ENCODE data around the gene SEMA4C. TPM values are rescaled to one million over a fixed set of nuclear protein-coding genes. Genes with fewer than 3 reads are reported as not detected.

The SEMA4C gene
- total and polyA plus RNA-seq, 9 of the 15 experiments (the other 6 are each of a cell fraction or from before 2014, with no cell fraction given), result 0.32 to 59.7 (median 23.9) TPM

- TF ChIP-seq TSHZ1 (CRISPR knock-in tag; IDR thresholded peaks at IDR 0.05) (no peak), POLR2A (conservative IDR thresholded peaks at IDR 0.05) (no peak), REST (IDR thresholded peaks at IDR 0.05; ENCODE audit: borderline replicate concordance) (no peak), REST (CRISPR knock-in tag; IDR thresholded peaks at IDR 0.05; ENCODE audit: low read depth) (0 out of 2 replicates have a peak, but pooled peaks have one; percentile 19), ELF4 (CRISPR knock-in tag; IDR thresholded peaks at IDR 0.05) (no peak), POLR2AphosphoS5 (IDR thresholded peaks at IDR 0.05; ENCODE audit: control insufficient read depth, insufficient read depth, low read depth, low read length) (no peak), ZNF551 (CRISPR knock-in tag; IDR thresholded peaks at IDR 0.05) (no peak), MTA1 (IDR thresholded peaks at IDR 0.05; ENCODE audit: borderline replicate concordance) (no peak), PHF21A (IDR thresholded peaks at IDR 0.05; ENCODE audit: borderline replicate concordance, low read depth) (peak; percentile 71; the same call in 1 of the 2 replicates), E2F4 (CRISPR knock-in tag; IDR thresholded peaks at IDR 0.05; ENCODE audit: low read depth) (no peak), BRD9 (IDR thresholded peaks at IDR 0.05; ENCODE audit: low read depth, partially characterized antibody) (no peak), HDAC2 (IDR thresholded peaks at IDR 0.05) (peak; percentile 57; the same call in 1 of the 2 replicates), RAD51 (IDR thresholded peaks at IDR 0.05; ENCODE audit: borderline replicate concordance, low read depth) (no peak), KAT7 (CRISPR knock-in tag; IDR thresholded peaks at IDR 0.05; ENCODE audit: borderline replicate concordance) (no peak), KLF10 (CRISPR knock-in tag; IDR thresholded peaks at IDR 0.05) (no peak)
Measured at GRCh38 chr2:96815326-96816126, 54.4 kb downstream of the SEMA4C start (continued).
